ENCODE measurements around the gene SOHLH1. TPM values are rescaled to one million over a fixed set of nuclear protein-coding genes. Genes with fewer than 3 reads are reported as not detected.

The SOHLH1 gene
- total and polyA plus RNA-seq, 2 of the 13 experiments (the other 11 are each of a cell fraction or from before 2014, with no cell fraction given), result 0.15 TPM

- TF ChIP-seq ZNF550 (CRISPR knock-in tag; IDR thresholded peaks at IDR 0.05; ENCODE audit: borderline replicate concordance) (no peak), PCBP1 (IDR thresholded peaks at IDR 0.05; ENCODE audit: borderline replicate concordance, low read depth, low read length) (no peak), ZBTB25 (CRISPR knock-in tag; IDR thresholded peaks at IDR 0.05) (no peak)
- intact Hi-C loops (cut with micrococcal nuclease; ENCODE audit: unreplicated experiment), result no loop called here
- H3K4me2 ChIP-seq (ENCODE audit: low read depth, low read length), result no peak overlapping the region
- CTCF ChIA-PET (ENCODE audit: low intra/inter-chr PET ratio, low total read pairs), result no interaction called here
- no peaks in the 10 kb centered on the region for H3K9me3 ChIP-seq (ENCODE audit: low read length)
- peaks cover 5 to 69% of the 10 kb centered on the region in 2 experiments; a peak in 4 of 5 replicates for H3K27me3 ChIP-seq (ENCODE audit: control insufficient read depth in 1 of 2, insufficient read depth in 2 of 2, low read length in 2 of 2)
- no peak overlapping the region for H2AFZ ChIP-seq (ENCODE audit: low read length)
- no peak overlapping the region for H3K27ac ChIP-seq (ENCODE audit: extremely low read length, insufficient read depth, low read length)
- H3K36me3 ChIP-seq (replicated peaks in 1 of 2; ENCODE audit: control insufficient read depth in 1 of 2, insufficient read depth in 2 of 2, low read length in 2 of 2), result no peaks in the 10 kb centered on the region
- 0% methylated on average over 4 of the region's 9 CpGs for WGBS (ENCODE audit: low lambda C conversion rate)
- no peaks in the 10 kb centered on the region for H3K79me2 ChIP-seq (ENCODE audit: insufficient read depth, low read length)
- BruUV-seq (replicated peaks), result no TSS peak
- H3K9ac ChIP-seq (ENCODE audit: insufficient read depth, low read depth, low read length), result no peak overlapping the region
- DNase-seq (ENCODE audit: low spot score) (no peak), FAIRE-seq (no peak), ATAC-seq (no peak)
- H3K4me1 ChIP-seq (ENCODE audit: insufficient read depth, low read length), result no peaks in the 10 kb centered on the region
- no peaks in the 10 kb centered on the region for H4K20me1 ChIP-seq (ENCODE audit: insufficient read depth, low read length)
- POLR2A ChIA-PET, result interaction anchor here (1.2 kb wide), 1 partner anchor 12 kb away, joined by 3 read pairs; no protein-coding TSS in a partner anchor
- no peak overlapping the region for H3K4me3 ChIP-seq (replicated peaks in 1 of 3; ENCODE audit: insufficient read depth in 1 of 3, low read depth in 2 of 3, low read length in 3 of 3)
- in situ Hi-C loops (cut with HindIII; ENCODE audit: extremely low pct_ligation_motif_present, low pct_unique_long_range_greater_than_20kb), result no loop called here
Observed at GRCh38 chr9:135706288-135706687, 7.0 kb upstream of the SOHLH1 start.

- H3K27me3 ChIP-seq (ENCODE audit: control insufficient read depth in 1 of 2, insufficient read depth in 2 of 2, low read length in 2 of 2), result peaks cover 5 to 69% of the 10 kb centered on the region in 2 experiments; a peak in 4 of 5 replicates
- H3K9ac ChIP-seq (ENCODE audit: insufficient read depth, low read depth, low read length), result no peak overlapping the region
- ChIA-PET CTCF (ENCODE audit: low intra/inter-chr PET ratio, low total read pairs) (no interaction called here), POLR2A (interaction anchor here (1.2 kb wide), 1 partner anchor 13 kb away, joined by 3 read pairs; no protein-coding TSS in a partner anchor)
- H3K4me2 ChIP-seq (ENCODE audit: low read depth, low read length), result no peak overlapping the region
- no peak for ATAC-seq
- FAIRE-seq, result no peak
- no peak overlapping the region for H3K4me3 ChIP-seq (replicated peaks in 1 of 3; ENCODE audit: insufficient read depth in 1 of 3, low read depth in 2 of 3, low read length in 3 of 3)
- DNase-seq (ENCODE audit: low spot score), result no peak
- H3K4me1 ChIP-seq (ENCODE audit: insufficient read depth, low read length), result no peaks in the 10 kb centered on the region
- in situ Hi-C loops (cut with HindIII; ENCODE audit: extremely low pct_ligation_motif_present, low pct_unique_long_range_greater_than_20kb) (no loop called here), intact Hi-C loops (cut with micrococcal nuclease; ENCODE audit: unreplicated experiment) (no loop called here)
- H3K27ac ChIP-seq (ENCODE audit: extremely low read length, insufficient read depth, low read length), result no peak overlapping the region
- H3K36me3 ChIP-seq (replicated peaks in 1 of 2; ENCODE audit: control insufficient read depth in 1 of 2, insufficient read depth in 2 of 2, low read length in 2 of 2), result no peaks in the 10 kb centered on the region
- BruUV-seq (replicated peaks), result no TSS peak
- no peaks in the 10 kb centered on the region for H3K9me3 ChIP-seq (ENCODE audit: low read length)
- no peaks in the 10 kb centered on the region for H3K79me2 ChIP-seq (ENCODE audit: insufficient read depth, low read length)
- WGBS (ENCODE audit: low lambda C conversion rate), result 2% methylated on average over 7 of the region's 14 CpGs
- H4K20me1 ChIP-seq (ENCODE audit: insufficient read depth, low read length), result no peaks in the 10 kb centered on the region
- H2AFZ ChIP-seq (ENCODE audit: low read length), result no peak overlapping the region
- TF ChIP-seq ZNF607 (CRISPR knock-in tag; IDR thresholded peaks at IDR 0.05; ENCODE audit: borderline replicate concordance), result no peak
- no peak for TF ChIP-seq ZEB1 (IDR thresholded peaks at IDR 0.05; ENCODE audit: insufficient replicate concordance, low read depth)
- no peak for TF ChIP-seq SOX5 (CRISPR knock-in tag; IDR thresholded peaks at IDR 0.05; ENCODE audit: borderline replicate concordance)
- no peak for TF ChIP-seq SIX4 (CRISPR knock-in tag; IDR thresholded peaks at IDR 0.05)
- TF ChIP-seq ZBTB2 (CRISPR knock-in tag; IDR thresholded peaks at IDR 0.05; ENCODE audit: low read depth), result no peak
- TF ChIP-seq PHB2 (IDR thresholded peaks at IDR 0.05; ENCODE audit: partially characterized antibody), result no peak
- no peak for TF ChIP-seq ZSCAN21 (CRISPR knock-in tag; IDR thresholded peaks at IDR 0.05; ENCODE audit: borderline replicate concordance)
- TF ChIP-seq KLF11 (CRISPR knock-in tag; IDR thresholded peaks at IDR 0.05), result no peak
- no peak for TF ChIP-seq ZNF768 (CRISPR knock-in tag; IDR thresholded peaks at IDR 0.05)
- no peak for TF ChIP-seq U2AF2 (IDR thresholded peaks at IDR 0.05; ENCODE audit: low read depth, low read length)
- no peak for TF ChIP-seq ARID5B (CRISPR knock-in tag; IDR thresholded peaks at IDR 0.05)
Observed at GRCh38 chr9:135705376-135705775, 6.1 kb upstream of the SOHLH1 start.

Data from HepG2 (cell line).